B cell (primary cell): ENCODE measurements around the gene TTC19. TPM values are rescaled to one million over a fixed set of nuclear protein-coding genes. Genes with fewer than 3 reads are reported as not detected.

Experiments used
- ATAC-seq: fragments of 200-7000 bp; cut with Tn5 transposase; one replicate; pipeline ENCODE4 v1.10.0; 2021; ENCODE audit warnings: low read depth, mild to moderate bottlenecking, moderate number of reproducible peaks, moderate library complexity
- CTCF ChIA-PET: fragments of 350-600 bp; sonication (Branson Sonifier 250); formaldehyde crosslinking; loops from one replicate; lab custom pipeline; 2021; ENCODE audit warnings: antibody characterized with exemption, inconsistent platforms; lab: Charles Lee
- POLR2A ChIA-PET: fragments of 350-600 bp; sonication (Branson Sonifier 250); formaldehyde crosslinking; loops from one replicate; lab custom pipeline; 2021; ENCODE audit warnings: antibody characterized with exemption; lab: Charles Lee
- DNase-seq: peaks from one replicate; pipeline ENCODE4 v3.0.0; 2013
- H2AFZ ChIP-seq: 2 replicates; pipeline ENCODE4 v1.6.1; 2012; ENCODE audit warnings: mild to moderate bottlenecking, low read depth, low read length; ENCODE audit not compliant: insufficient read depth, poor library complexity, severe bottlenecking
- H3K27ac ChIP-seq, 2 donors: 1 replicate in 1 of 2; 2 replicates in 1 of 2; pipeline ENCODE4 v1.5.1; 2012 to 2013; ENCODE audit warnings: low read length in 2 of 2, mild to moderate bottlenecking in 2 of 2, moderate library complexity in 1 of 2
- H3K27me3 ChIP-seq, 4 experiments: fragments of 200-600 bp in 1 of 4; sonication (generic) in 1 of 4; replicated peaks in 1 of 4; 1 replicate in 2 of 4; 2 replicates in 2 of 4; pipeline versions ENCODE4 v1.6.1 to v1.7.0; 2013 to 2016; ENCODE audit warnings: low read length in 3 of 4, mild to moderate bottlenecking in 2 of 4, mixed read lengths in 1 of 4, moderate library complexity in 1 of 4; ENCODE audit not compliant: insufficient read depth in 4 of 4, control insufficient read depth in 3 of 4; ENCODE audit errors: control extremely low read depth in 1 of 4
- H3K36me3 ChIP-seq, 2 experiments: replicated peaks in 1 of 2; 1 replicate in 1 of 2; 2 replicates in 1 of 2; pipeline versions ENCODE4 v1.6.1 to v1.7.1; 2013; ENCODE audit warnings: low read length in 1 of 2; ENCODE audit not compliant: insufficient read depth in 2 of 2, control insufficient read depth in 1 of 2; ENCODE audit errors: control extremely low read depth in 1 of 2, extremely low read depth in 1 of 2
- H3K4me1 ChIP-seq, 2 donors: fragments of 200-600 bp in 1 of 2; sonication (generic) in 1 of 2; 1 replicate in 1 of 2; 2 replicates in 1 of 2; pipeline versions ENCODE4 v1.5.1 to v1.6.1; 2013 to 2017; ENCODE audit warnings: low read length in 2 of 2; ENCODE audit not compliant: control insufficient read depth in 2 of 2, insufficient read depth in 2 of 2
- H3K4me2 ChIP-seq: replicated peaks from 2 replicates; pipeline ENCODE3; 2012; ENCODE audit warnings: mild to moderate bottlenecking, low read depth, low read length; ENCODE audit not compliant: poor library complexity, severe bottlenecking
- H3K4me3 ChIP-seq, 5 experiments: fragments of 200-600 bp in 1 of 5; sonication (generic) in 1 of 5; 1 replicate in 3 of 5; 2 replicates in 2 of 5; pipeline versions ENCODE4 v1.5.1 to v1.7.0; 2011 to 2016; ENCODE audit warnings: low read length in 4 of 5, mild to moderate bottlenecking in 4 of 5, low read depth in 2 of 5, control low read depth in 1 of 5, moderate library complexity in 1 of 5; ENCODE audit not compliant: insufficient read depth in 1 of 5; ENCODE audit errors: control extremely low read depth in 1 of 5, extremely low read depth in 1 of 5
- H3K79me2 ChIP-seq: fragments of 200-600 bp; sonication (generic); one replicate; pipeline ENCODE4 v1.6.0; 2016; ENCODE audit warnings: low read length; ENCODE audit not compliant: control insufficient read depth, insufficient read depth
- H3K9ac ChIP-seq: fragments of 200-600 bp; sonication (generic); 2 replicates; pipeline ENCODE4 v1.6.1; 2017; ENCODE audit warnings: mild to moderate bottlenecking, low read length, moderate library complexity
- H3K9me3 ChIP-seq, 3 donors: one replicate each; pipeline versions ENCODE4 v1.6.1 to v1.7.1; 2013; ENCODE audit warnings: low read length in 2 of 3; ENCODE audit not compliant: control insufficient read depth in 2 of 3, insufficient read depth in 1 of 3; ENCODE audit errors: control extremely low read depth in 1 of 3
- H4K20me1 ChIP-seq: 2 replicates; pipeline ENCODE4 v1.6.0; 2012; ENCODE audit warnings: mild to moderate bottlenecking, low read length; ENCODE audit not compliant: insufficient read depth, control insufficient read depth, poor library complexity, severe bottlenecking
- H3K27ac Mint-ChIP-seq: one replicate; pipeline ENCODE4 v1.8.0; 2021; ENCODE audit warnings: mixed read lengths
- H3K27me3 Mint-ChIP-seq: one replicate; pipeline ENCODE4 v1.8.0; 2021; ENCODE audit warnings: mixed read lengths
- H3K4me1 Mint-ChIP-seq: one replicate; pipeline ENCODE4 v1.8.0; 2021; ENCODE audit warnings: mixed read lengths
- H3K4me3 Mint-ChIP-seq: one replicate; pipeline ENCODE4 v1.8.0; 2021; ENCODE audit warnings: mixed read lengths
- H3K9me3 Mint-ChIP-seq: one replicate; pipeline ENCODE4 v1.8.0; 2022; ENCODE audit warnings: mixed read lengths; ENCODE audit not compliant: insufficient read depth
- EZH2 ChIP-seq: IDR thresholded peaks from 2 replicates; pipeline ENCODE4 v1.6.1; 2012; ENCODE audit warnings: borderline replicate concordance, low read depth, mild to moderate bottlenecking, moderate library complexity, low read length; ENCODE audit not compliant: insufficient read depth, poor library complexity, severe bottlenecking
- WGBS: methylation state at CpG from one replicate; pipeline ENCODE4 v1.1.5; 2013; ENCODE audit warnings: missing lambda C conversion rate; ENCODE audit not compliant: insufficient coverage; 5-methylcytosine and 5-hydroxymethylcytosine counted together
- intact Hi-C: fragments of 100-400 bp; cut with micrococcal nuclease; formaldehyde crosslinking; loops from one replicate; pipeline ENCODE4 v1.10.0; 2022
- polyA plus RNA-seq: library from polyadenylated mRNA; depleted of rRNA; stranded (reverse); fragments of >200 nt; gene quantifications from 2 replicates; pipeline ENCODE4 v1.2.3, GENCODE V29; 2012
- total RNA-seq, 2 donors: library from RNA; stranded (reverse); fragments of 120-200 nt in 1 of 2; gene quantifications; 1 replicate in 1 of 2; 2 replicates in 1 of 2; pipeline versions ENCODE4 v1.2.3 to v1.2.4, GENCODE V29; 2013 to 2022
- TF ChIP-seq, protein P1 (sequence below): fragments of 200-600 bp; IDR thresholded peaks from one replicate; pipeline ENCODE4 v1.8.0; 2022; ENCODE audit warnings: antibody characterized with exemption, mild to moderate bottlenecking

Gene TTC19
- total and polyA plus RNA-seq, 2 donors (not counting 1 experiment from before 2014, with no cell fraction given): 8.2 to 38.5 TPM

DNA sequence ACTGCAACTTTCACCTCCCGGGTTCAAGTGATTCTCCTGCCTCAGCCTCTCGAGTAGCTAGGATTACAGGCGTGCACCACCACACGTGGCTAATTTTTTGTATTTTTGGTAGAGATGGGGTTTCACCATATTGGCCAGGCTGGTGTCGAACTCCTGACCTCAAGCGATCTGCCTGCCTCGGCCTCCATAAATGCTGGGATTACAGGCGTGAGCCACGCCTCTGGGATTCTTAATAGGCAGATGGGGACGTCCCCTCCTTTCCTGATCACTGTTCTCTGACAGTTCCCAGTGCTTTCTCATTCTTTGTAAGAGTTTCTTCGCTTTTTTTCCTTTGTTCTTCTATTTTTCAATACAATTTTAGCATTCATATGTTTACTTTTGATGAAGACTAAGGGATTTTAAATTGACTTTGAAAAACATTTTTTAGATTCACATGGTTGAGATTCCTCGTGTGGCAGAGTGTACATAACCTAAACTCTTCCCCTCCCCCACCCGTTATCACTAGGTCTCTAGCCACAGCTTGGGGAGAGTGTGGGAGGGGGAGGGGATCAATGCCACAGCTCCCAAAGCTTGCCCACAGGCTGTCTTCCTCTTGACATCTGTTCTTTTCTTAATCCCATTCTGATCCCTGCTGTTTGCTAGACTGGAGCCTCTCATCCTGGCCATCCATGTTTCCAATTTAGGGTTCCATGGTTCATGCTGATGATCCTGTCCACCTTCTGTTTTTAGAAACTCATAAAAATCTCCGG lies 43.7 kb upstream of the TTC19 start:
- H3K36me3 ChIP-seq: no peaks in the 10 kb centered on the region
- H3K27me3 Mint-ChIP-seq: peaks cover 28% of the 10 kb centered on the region

DNA sequence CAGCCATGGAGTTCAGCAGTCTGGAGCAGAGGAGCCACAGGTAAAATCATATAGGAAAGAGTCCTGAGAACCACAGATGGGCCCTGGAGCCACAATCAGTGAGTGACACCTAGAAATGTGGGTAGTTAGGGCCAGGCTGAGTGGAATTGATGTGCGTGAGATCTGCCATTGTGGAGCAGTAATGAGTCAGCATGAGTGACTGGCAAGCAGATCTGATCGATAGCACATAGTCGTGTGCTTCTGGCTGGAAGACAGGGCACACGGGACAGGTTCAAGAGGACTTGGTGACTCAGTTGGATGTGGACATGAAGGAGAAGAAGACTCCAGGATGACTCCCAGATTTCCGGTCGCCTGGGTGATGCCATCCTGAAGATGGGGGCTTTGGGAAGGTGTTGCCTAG lies 42.4 kb upstream of the TTC19 start:
- Histone ChIP-seq H3K27me3 (no peaks in the 10 kb centered on the region), H3K9me3 (no peaks in the 10 kb centered on the region), H3K4me3 (no peak overlapping the region), H3K9ac (no peak overlapping the region), H3K36me3 (no peaks in the 10 kb centered on the region), H3K27ac (no peak overlapping the region), H4K20me1 (no peaks in the 10 kb centered on the region), H3K4me1 (no peaks in the 10 kb centered on the region), H3K79me2 (no peaks in the 10 kb centered on the region), H3K4me2 (no peak overlapping the region), H2AFZ (no peak overlapping the region)
- Mint-ChIP-seq H3K9me3 (no peaks in the 10 kb centered on the region), H3K4me3 (no peak overlapping the region), H3K27ac (no peak overlapping the region), H3K4me1 (peaks cover 5% of the 10 kb centered on the region), H3K27me3 (peaks cover 35% of the 10 kb centered on the region)
- WGBS: 82% methylated on average over 6 of the region's 6 CpGs
- POLR2A ChIA-PET: no interaction called here
- intact Hi-C loops: no loop called here
- CTCF ChIA-PET: no interaction called here
- TF ChIP-seq EZH2: no peak
- TF ChIP-seq, protein P1, sequence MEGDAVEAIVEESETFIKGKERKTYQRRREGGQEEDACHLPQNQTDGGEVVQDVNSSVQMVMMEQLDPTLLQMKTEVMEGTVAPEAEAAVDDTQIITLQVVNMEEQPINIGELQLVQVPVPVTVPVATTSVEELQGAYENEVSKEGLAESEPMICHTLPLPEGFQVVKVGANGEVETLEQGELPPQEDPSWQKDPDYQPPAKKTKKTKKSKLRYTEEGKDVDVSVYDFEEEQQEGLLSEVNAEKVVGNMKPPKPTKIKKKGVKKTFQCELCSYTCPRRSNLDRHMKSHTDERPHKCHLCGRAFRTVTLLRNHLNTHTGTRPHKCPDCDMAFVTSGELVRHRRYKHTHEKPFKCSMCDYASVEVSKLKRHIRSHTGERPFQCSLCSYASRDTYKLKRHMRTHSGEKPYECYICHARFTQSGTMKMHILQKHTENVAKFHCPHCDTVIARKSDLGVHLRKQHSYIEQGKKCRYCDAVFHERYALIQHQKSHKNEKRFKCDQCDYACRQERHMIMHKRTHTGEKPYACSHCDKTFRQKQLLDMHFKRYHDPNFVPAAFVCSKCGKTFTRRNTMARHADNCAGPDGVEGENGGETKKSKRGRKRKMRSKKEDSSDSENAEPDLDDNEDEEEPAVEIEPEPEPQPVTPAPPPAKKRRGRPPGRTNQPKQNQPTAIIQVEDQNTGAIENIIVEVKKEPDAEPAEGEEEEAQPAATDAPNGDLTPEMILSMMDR: no peak
- DNase-seq (no peak), ATAC-seq (no peak)

More for the DNA sequence above, 43.7 kb upstream of the TTC19 start:
- Histone ChIP-seq H3K4me2 (no peak overlapping the region), H3K4me1 (no peaks in the 10 kb centered on the region), H4K20me1 (no peaks in the 10 kb centered on the region), H3K9ac (no peak overlapping the region), H2AFZ (no peak overlapping the region), H3K27me3 (no peaks in the 10 kb centered on the region), H3K27ac (no peak overlapping the region), H3K79me2 (no peaks in the 10 kb centered on the region), H3K4me3 (no peak overlapping the region), H3K9me3 (no peaks in the 10 kb centered on the region)
- intact Hi-C loops: no loop called here
- Mint-ChIP-seq H3K4me1 (peaks cover 5% of the 10 kb centered on the region), H3K4me3 (no peak overlapping the region), H3K27ac (no peak overlapping the region), H3K9me3 (no peaks in the 10 kb centered on the region)
- DNase-seq (no peak), ATAC-seq (no peak)
- ChIA-PET CTCF (no interaction called here), POLR2A (no interaction called here)
- TF ChIP-seq, protein P1: no peak
- no peak for TF ChIP-seq EZH2
- WGBS: 96% methylated on average over 7 of the region's 14 CpGs
